Uterus (tissue), 4 donors: ENCODE results near the gene REXO1. TPM values are rescaled to one million over a fixed set of nuclear protein-coding genes. Genes with fewer than 3 reads are reported as not detected.

ENCODE experiments used
- DNase-seq, 2 donors: peaks; one replicate each; pipeline ENCODE4 v3.0.0-alpha.2; 2019 to 2020
- H3K27ac ChIP-seq, 2 donors: fragments of 200-600 bp; sonication (generic); 1 replicate in 1 of 2; 2 replicates in 1 of 2; pipeline ENCODE4 v1.5.1; 2016 to 2018
- H3K27me3 ChIP-seq, 2 donors: fragments of 200-600 bp; sonication (generic); one replicate each; pipeline ENCODE4 v1.5.1; 2018 to 2019; ENCODE audit warnings: control low read depth in 1 of 2
- H3K36me3 ChIP-seq, 2 donors: fragments of 200-600 bp; sonication (generic); one replicate each; pipeline ENCODE4 v1.5.1; 2019; ENCODE audit warnings: control low read depth in 1 of 2
- H3K4me1 ChIP-seq, 2 donors: fragments of 200-600 bp; sonication (generic); one replicate each; pipeline ENCODE4 v1.5.1; 2018 to 2019; ENCODE audit warnings: control low read depth in 1 of 2
- H3K4me3 ChIP-seq, 2 donors: fragments of 200-600 bp; sonication (generic); 1 replicate in 1 of 2; 2 replicates in 1 of 2; pipeline ENCODE4 v1.5.1; 2018 to 2019; ENCODE audit warnings: mild to moderate bottlenecking in 1 of 2
- H3K9me3 ChIP-seq, 2 donors: fragments of 200-600 bp; sonication (generic); one replicate each; pipeline ENCODE4 v1.5.1; 2019; ENCODE audit warnings: control low read depth in 1 of 2
- POLR2A ChIP-seq, 2 donors: fragments of 450-650 bp; IDR thresholded peaks; one replicate each; pipeline ENCODE4 v1.6.1; 2016; ENCODE audit warnings: antibody characterized with exemption in 2 of 2, mild to moderate bottlenecking in 1 of 2, moderate library complexity in 1 of 2
- intact Hi-C: fragments of 100-400 bp; cut with DNase I; formaldehyde crosslinking; loops from one replicate; pipeline ENCODE4 v1.15.1; 2023; ENCODE audit warnings: low total_unique reads
- total RNA-seq, 4 donors: library from RNA; depleted of rRNA in 3 of 4; stranded (reverse); fragments of >200 nt in 3 of 4; gene quantifications; one replicate each; pipeline versions ENCODE4 v1.1.0 to v1.2.4, GENCODE V29; 2014 to 2023
- TF ChIP-seq, protein P1 (sequence below), 4 experiments: fragments of 200-600 bp in 2 of 4; fragments of 450-650 bp in 2 of 4; sonication (generic) in 2 of 4; IDR thresholded peaks; one replicate each; pipeline ENCODE4 v1.5.1; 2016 to 2019; ENCODE audit warnings: antibody characterized with exemption in 4 of 4, mild to moderate bottlenecking in 2 of 4, moderate library complexity in 1 of 4
- donor health status: DM: yes; HTN: yes; CAD: no.

Gene REXO1
- total RNA-seq, 4 donors from 2014 or later: 1.5 to 67.4 (median 25.1) TPM

DNA sequence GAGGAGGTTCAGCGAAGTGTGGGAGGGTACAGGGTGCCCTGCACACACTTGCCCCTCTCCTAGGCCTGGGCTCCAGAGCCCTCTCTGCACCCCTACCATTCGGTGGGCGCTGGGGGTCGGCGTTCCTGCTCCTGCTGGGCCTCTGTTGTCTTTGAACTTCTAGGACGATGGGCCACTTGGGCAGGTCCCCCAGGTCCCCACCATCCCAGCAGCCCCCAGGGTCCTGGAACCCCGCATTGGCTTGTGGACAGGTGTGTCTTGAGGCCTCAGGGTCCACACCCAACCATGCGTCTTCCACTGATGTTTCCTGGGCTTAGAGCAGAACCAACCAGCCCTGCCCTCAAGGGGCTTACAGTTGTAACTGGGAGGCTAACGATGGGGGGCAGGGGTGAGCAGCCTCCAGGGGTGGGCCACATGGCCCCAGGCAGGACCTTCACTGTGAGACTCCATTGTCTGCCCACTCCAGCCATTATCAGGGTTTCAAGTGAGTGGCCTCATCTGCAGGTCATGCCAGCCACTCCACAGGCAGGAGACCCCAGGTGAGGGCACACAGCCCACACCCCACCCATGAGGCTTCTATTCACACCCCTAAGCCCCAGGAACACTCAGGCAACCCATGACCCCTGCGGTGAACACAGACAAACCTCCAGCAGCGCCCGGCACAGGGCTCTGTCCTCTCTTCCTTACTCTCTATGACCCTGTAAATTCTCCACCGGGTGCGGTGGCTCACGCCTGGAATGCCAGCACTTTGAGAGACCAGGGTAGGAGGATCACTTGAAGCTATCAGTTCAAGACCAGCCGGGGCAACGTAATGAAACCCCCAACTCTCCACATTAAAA, 17.1 kb upstream of the REXO1 start:
- Histone ChIP-seq H3K36me3 (no peaks in the 10 kb centered on the region), H3K27ac (peak overlapping the region; percentile 83 to 84), H3K27me3 (no peaks in the 10 kb centered on the region), H3K4me3 (no peak overlapping the region), H3K9me3 (no peaks in the 10 kb centered on the region), H3K4me1 (peaks cover 0 to 22% of the 10 kb centered on the region in 2 donors)
- intact Hi-C loops: no loop called here
- TF ChIP-seq, protein P1, sequence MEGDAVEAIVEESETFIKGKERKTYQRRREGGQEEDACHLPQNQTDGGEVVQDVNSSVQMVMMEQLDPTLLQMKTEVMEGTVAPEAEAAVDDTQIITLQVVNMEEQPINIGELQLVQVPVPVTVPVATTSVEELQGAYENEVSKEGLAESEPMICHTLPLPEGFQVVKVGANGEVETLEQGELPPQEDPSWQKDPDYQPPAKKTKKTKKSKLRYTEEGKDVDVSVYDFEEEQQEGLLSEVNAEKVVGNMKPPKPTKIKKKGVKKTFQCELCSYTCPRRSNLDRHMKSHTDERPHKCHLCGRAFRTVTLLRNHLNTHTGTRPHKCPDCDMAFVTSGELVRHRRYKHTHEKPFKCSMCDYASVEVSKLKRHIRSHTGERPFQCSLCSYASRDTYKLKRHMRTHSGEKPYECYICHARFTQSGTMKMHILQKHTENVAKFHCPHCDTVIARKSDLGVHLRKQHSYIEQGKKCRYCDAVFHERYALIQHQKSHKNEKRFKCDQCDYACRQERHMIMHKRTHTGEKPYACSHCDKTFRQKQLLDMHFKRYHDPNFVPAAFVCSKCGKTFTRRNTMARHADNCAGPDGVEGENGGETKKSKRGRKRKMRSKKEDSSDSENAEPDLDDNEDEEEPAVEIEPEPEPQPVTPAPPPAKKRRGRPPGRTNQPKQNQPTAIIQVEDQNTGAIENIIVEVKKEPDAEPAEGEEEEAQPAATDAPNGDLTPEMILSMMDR (IDR thresholded peaks at IDR 0.05): no peak
- no peak for TF ChIP-seq POLR2A (IDR thresholded peaks at IDR 0.05)
- no peak for DNase-seq

DNA sequence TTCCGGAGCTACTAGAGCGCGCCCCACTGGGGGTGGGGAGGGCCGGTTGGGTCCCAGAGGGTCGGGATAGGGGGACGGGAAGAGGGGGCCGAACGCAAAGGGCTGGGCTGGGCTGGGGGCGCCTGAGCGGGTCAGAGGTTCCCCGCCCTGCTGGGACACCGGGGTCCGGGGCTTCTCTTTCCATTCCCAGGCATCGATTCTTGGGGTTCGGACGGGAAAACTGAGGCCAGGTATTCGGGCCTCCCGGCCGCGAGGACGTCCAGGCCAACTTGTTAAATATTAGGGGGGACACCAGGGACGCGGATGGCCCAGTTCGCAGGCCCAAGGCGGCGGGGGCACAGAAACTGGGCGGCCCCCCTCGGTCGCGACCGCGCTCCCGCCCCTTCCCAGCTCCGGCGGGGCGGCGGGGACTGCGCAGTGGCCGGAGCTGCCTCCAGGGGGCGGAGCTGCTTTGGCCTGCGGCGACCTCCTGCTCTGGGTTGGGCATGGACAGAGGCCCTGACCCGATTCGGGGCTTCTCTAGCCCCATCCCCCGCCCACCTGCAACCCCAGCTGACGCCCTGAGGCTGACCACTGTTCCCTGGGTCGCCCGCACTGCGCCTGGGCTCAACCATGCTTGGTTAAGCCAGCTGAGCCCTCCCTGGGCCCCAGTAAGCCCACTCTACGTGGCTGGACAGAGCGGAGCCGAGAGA, 16.3 kb upstream of the REXO1 start:
- H3K4me1 ChIP-seq: peaks cover 0 to 23% of the 10 kb centered on the region in 2 donors
- peak overlapping the region; percentile 64 to 68 for H3K4me3 ChIP-seq
- TF ChIP-seq, protein P1 (IDR thresholded peaks at IDR 0.05): peak; percentile 66 to 78 (median 72)
- TF ChIP-seq POLR2A (IDR thresholded peaks at IDR 0.05): no peak
- DNase-seq: peak in 1 of 2 donors; percentile 78
- H3K9me3 ChIP-seq: no peaks in the 10 kb centered on the region
- no peaks in the 10 kb centered on the region for H3K27me3 ChIP-seq
- intact Hi-C loops: no loop called here
- H3K27ac ChIP-seq: peak overlapping the region; percentile 83 to 84
- no peaks in the 10 kb centered on the region for H3K36me3 ChIP-seq

- Histone ChIP-seq H3K4me3 (peak overlapping the region; percentile 64 to 68), H3K27ac (peak overlapping the region; percentile 83 to 84), H3K4me1 (peaks cover 0 to 23% of the 10 kb centered on the region in 2 donors), H3K27me3 (no peaks in the 10 kb centered on the region), H3K36me3 (no peaks in the 10 kb centered on the region), H3K9me3 (no peaks in the 10 kb centered on the region)
- intact Hi-C loops: no loop called here
- TF ChIP-seq, protein P1 (IDR thresholded peaks at IDR 0.05): no peak
- TF ChIP-seq POLR2A (IDR thresholded peaks at IDR 0.05): no peak
- peak; percentile 80 to 88 for DNase-seq
These were observed 15.6 kb upstream of the REXO1 start for GRCh38 chr19:1863638-1864479.

GRCh38 chr19:1863328-1863637, 15.0 kb upstream of the REXO1 start, which contains the start of gene KLF16:
Gene KLF16, minus strand, starts transcription at chr19:1863579. Its CDS starts 82 bp downstream, at chr19:1863497.
- no peak for DNase-seq
- intact Hi-C loops: no loop called here
- TF ChIP-seq POLR2A (IDR thresholded peaks at IDR 0.05): peak; percentile 64 to 72
- TF ChIP-seq, protein P1 (IDR thresholded peaks at IDR 0.05): peak in 1 of 4 experiments; percentile 0
- Histone ChIP-seq H3K4me1 (peaks cover 0 to 23% of the 10 kb centered on the region in 2 donors), H3K36me3 (no peaks in the 10 kb centered on the region), H3K27me3 (no peaks in the 10 kb centered on the region), H3K4me3 (peak within 1 kb of the TSS; percentile 68), H3K9me3 (no peaks in the 10 kb centered on the region), H3K27ac (peak within 1 kb of the TSS; percentile 83 to 84)
